ENCODE measurements around the gene STAT5B. TPM values are rescaled to one million over a fixed set of nuclear protein-coding genes. Genes with fewer than 3 reads are reported as not detected.

The STAT5B gene
- total RNA-seq, 2 donors from 2014 or later = 31.4 to 49.1 TPM

DNA sequence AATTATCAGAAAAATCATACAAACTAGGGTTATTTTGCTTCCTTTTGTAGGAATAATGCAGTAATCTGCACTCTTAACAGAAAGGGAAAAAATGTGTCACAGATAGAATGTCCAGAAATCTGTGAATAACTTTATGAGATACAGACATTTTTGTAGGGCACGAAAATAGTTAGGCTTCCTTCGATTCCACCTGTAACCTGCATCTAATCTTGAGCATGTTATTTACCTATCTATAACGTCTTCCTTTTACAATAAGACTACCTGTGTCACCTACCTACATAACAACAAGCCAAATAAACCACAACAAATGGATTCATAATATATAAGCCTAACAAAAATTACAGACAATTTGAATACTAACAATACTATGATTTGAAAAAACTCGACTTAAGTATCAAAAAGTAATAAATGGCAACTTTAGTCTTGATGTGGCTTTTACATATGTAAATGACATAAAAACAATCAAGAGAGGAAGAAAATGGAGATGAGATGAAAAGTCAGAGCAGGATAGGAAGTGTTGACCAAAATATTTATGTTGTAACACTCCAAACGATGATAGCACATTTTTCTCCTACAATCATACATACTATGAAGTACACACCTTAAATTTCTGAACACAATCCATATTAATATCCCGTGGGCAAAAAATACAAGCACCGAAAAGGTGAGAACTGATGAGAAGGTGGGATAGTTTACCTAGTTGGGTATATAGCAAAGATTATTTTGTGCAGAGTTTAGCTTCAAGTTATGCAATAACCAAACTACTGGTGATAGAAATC, 2.5 kb downstream of the STAT5B start:
- Histone ChIP-seq H3K27me3 (no peaks in the 10 kb centered on the region), H3K4me3 (no peak overlapping the region), H3K36me3 (no peaks in the 10 kb centered on the region), H3K9me3 (no peaks in the 10 kb centered on the region), H3K4me1 (peaks cover 0 to 36% of the 10 kb centered on the region in 2 donors), H3K27ac (no peak overlapping the region)
- TF ChIP-seq, protein P1, sequence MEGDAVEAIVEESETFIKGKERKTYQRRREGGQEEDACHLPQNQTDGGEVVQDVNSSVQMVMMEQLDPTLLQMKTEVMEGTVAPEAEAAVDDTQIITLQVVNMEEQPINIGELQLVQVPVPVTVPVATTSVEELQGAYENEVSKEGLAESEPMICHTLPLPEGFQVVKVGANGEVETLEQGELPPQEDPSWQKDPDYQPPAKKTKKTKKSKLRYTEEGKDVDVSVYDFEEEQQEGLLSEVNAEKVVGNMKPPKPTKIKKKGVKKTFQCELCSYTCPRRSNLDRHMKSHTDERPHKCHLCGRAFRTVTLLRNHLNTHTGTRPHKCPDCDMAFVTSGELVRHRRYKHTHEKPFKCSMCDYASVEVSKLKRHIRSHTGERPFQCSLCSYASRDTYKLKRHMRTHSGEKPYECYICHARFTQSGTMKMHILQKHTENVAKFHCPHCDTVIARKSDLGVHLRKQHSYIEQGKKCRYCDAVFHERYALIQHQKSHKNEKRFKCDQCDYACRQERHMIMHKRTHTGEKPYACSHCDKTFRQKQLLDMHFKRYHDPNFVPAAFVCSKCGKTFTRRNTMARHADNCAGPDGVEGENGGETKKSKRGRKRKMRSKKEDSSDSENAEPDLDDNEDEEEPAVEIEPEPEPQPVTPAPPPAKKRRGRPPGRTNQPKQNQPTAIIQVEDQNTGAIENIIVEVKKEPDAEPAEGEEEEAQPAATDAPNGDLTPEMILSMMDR (IDR thresholded peaks at IDR 0.05) = no peak
- no peak for DNase-seq (ENCODE audit: low spot score)

DNA sequence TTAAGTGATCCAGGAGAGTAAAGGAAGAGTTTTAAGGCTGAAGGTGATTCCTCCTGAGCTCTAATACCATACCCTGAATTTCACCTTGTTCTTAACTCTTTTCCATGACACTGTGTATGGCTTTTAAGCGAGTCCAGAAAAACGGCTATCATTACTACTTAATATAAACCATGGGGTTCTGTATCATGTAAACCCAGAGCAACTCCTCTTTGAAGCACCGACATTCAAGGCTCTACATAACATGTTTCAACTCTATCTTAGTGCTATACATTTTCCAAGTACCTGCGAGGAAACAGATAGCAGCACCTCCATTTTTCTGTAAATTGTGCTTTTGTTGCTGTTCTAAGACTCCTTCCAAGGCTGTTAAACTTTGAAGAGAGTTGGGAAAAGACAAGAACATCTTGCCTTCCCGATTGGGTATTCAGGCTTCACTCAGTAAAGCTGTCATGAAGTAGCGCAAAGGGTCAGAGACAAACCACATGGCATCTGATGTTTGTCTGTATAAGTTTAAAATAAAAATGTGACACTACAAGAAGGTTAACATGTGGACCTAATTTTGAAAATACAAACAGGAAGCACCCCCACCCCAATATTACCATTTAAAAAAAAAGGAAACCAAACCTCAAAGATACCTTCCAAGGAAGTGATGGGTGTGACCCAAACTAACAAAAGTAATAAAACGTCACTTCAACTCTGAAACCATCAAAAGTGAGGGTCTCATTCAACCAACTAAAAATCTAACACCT, 3.9 kb downstream of the STAT5B start:
- Histone ChIP-seq H3K9me3 (no peaks in the 10 kb centered on the region), H3K27me3 (no peaks in the 10 kb centered on the region), H3K27ac (no peak overlapping the region), H3K4me1 (peaks cover 0 to 34% of the 10 kb centered on the region in 2 donors), H3K36me3 (no peaks in the 10 kb centered on the region), H3K4me3 (no peak overlapping the region)
- DNase-seq (ENCODE audit: low spot score) = no peak
- TF ChIP-seq, protein P1 (IDR thresholded peaks at IDR 0.05) = no peak

DNA sequence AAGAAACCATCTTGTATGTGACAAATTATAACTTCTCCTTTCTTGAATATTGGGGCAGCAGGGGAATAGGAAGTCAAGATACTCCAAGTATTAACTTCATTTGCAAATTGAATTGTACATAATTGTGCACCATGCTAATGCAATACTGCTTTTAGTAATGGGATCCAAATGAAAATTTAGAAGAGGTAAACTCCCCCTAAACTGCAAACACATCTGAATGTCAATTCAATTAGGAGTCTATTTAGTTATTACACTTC, 4.5 kb downstream of the STAT5B start:
- TF ChIP-seq, protein P1 (IDR thresholded peaks at IDR 0.05) = no peak
- no peaks in the 10 kb centered on the region for H3K36me3 ChIP-seq
- H3K4me1 ChIP-seq = peaks cover 0 to 28% of the 10 kb centered on the region in 2 donors
- no peaks in the 10 kb centered on the region for H3K27me3 ChIP-seq
- no peak for DNase-seq (ENCODE audit: low spot score)
- no peak overlapping the region for H3K27ac ChIP-seq
- H3K4me3 ChIP-seq = no peak overlapping the region
- no peaks in the 10 kb centered on the region for H3K9me3 ChIP-seq

DNA sequence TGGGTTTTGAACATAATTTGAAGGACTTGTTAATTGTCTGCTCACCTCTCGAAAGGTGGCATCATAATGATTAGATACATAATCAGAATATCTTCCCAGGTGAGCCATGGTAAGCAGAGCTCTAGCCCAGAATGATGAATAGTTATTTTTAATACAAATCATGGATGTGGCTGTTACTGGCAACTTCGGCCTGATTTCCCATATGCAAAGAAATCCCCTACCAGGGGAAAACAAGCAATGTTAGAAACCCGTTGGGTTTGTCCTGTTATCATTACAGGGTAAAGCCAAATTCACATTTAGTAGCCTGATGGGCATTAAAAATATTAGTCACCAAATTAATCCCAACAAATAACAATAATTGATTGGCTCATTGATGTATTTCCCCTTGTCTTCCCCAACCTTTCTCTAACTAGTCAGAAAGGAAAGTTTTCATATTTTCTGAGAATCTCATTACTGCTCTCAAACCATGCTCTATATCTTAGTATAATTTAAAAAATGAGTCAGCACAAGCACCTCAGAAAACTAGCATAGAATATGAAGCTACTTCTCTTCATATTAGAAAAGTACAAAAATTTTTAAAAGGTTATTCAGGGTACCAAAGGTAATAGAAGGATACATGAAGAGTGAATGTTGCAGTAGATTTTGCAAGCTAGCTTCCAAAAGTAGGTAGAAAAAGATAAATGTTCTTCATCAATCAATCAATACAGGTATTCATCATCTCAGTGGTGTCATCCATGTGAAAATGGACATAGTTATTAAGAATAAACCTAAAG, 5.0 kb downstream of the STAT5B start:
- TF ChIP-seq, protein P1 (IDR thresholded peaks at IDR 0.05) = no peak
- Histone ChIP-seq H3K36me3 (no peaks in the 10 kb centered on the region), H3K27ac (no peak overlapping the region), H3K4me3 (no peak overlapping the region), H3K4me1 (peaks cover 0 to 27% of the 10 kb centered on the region in 2 donors), H3K9me3 (no peaks in the 10 kb centered on the region), H3K27me3 (no peaks in the 10 kb centered on the region)
- no peak for DNase-seq (ENCODE audit: low spot score)

DNA sequence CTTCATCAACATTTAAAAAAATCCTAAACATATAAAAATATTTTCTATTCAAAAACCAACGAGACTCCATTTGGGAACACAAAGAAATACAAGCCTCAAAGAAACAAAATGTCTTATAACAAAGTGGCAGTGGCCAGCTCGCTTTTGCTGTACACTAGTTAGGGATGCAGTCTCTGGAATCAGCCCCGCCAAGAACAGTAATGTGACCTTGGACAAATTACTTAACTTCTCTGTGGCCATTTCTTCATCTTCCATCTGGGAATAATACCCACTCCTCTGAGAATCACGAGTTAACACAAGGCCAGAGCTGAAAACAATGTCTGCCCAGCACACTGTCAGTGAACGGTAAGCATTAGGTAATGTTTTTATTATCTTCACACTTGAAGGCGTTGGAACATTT, 5.6 kb downstream of the STAT5B start:
- TF ChIP-seq, protein P1 (IDR thresholded peaks at IDR 0.05) = no peak
- no peak for DNase-seq (ENCODE audit: low spot score)
- Histone ChIP-seq H3K27ac (no peak overlapping the region), H3K4me1 (peaks cover 0 to 27% of the 10 kb centered on the region in 2 donors), H3K9me3 (no peaks in the 10 kb centered on the region), H3K4me3 (no peak overlapping the region), H3K27me3 (no peaks in the 10 kb centered on the region), H3K36me3 (no peaks in the 10 kb centered on the region)

All from right atrium auricular region (tissue), 2 donors.